ENCODE data around the gene ATP2B3. TPM values are rescaled to one million over a fixed set of nuclear protein-coding genes. Genes with fewer than 3 reads are reported as not detected.

ATP2B3 gene
- total and polyA plus RNA-seq, 2 of the 4 experiments (the other 2 are of a cell fraction): under 0.01 to 0.03 TPM

DNA sequence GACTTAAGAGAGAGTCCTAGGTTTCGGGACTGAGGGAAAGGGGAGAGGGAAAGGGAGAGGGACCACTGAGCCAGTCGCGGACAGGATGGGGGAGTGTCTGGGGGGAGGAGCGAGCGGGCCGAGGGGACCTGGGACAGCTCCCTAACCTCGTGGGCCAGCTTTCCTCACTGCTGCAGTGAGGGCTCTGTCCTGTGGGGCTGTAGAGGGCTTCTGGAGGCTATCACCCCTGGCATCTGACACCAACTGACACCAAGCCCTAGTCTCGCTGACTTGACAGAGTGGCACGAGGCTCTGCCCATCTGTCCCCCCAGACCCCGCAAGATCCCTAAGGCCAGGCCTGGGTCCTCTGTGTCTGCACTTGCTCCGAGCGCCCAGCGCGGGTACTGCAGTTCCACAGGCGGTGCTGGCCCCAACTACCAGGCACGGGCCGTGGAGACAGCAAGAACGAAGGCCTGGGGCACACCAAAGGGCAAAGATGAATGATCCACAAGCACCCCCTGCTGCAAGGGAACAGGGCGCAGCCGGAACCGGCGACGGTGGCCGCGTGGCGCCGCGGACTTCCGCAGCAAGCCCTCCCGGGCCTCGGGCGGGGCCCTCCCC is 47.5 kb upstream of the ATP2B3 start:
- peak overlapping the region; percentile 40; the same call in 1 of the 2 replicates for H3K4ac ChIP-seq (ENCODE audit: low read depth, low read length)
- BruUV-seq (replicated peaks): no TSS peak
- peak overlapping the region; percentile 29; the same call in 1 of the 2 replicates for H3K27ac ChIP-seq (ENCODE audit: insufficient read depth, low read length)
- intact Hi-C loops (cut with micrococcal nuclease): no loop called here
- peak overlapping the region; percentile 75 for H3K4me3 ChIP-seq (ENCODE audit: insufficient read depth, low read depth, low read length)
- in situ Hi-C loops (cut with MboI; ENCODE audit: low sequenced_read_pairs): loop anchor here (25.0 kb wide), 1 partner anchor 433 kb away; no protein-coding TSS in a partner anchor
- no peaks in the 10 kb centered on the region for H3K36me3 ChIP-seq (ENCODE audit: control insufficient read depth, insufficient read depth, low read length)
- no peaks in the 10 kb centered on the region for H3K27me3 ChIP-seq (ENCODE audit: control insufficient read depth, insufficient read depth, low read length)
- 0 out of 2 replicates have a peak, but pooled peaks cover 6% of the 10 kb centered on the region for H3K9me1 ChIP-seq (ENCODE audit: insufficient read depth, low read length)
- WGBS, 2 experiments (ENCODE audit: extremely low coverage in 2 of 2, insufficient read length in 1 of 2): 19% methylated on average over 12 of the region's 32 CpGs; no CpG with 5 or more reads in 1 of the 2 experiments
- CTCF ChIA-PET: interaction anchor here (0.6 to 2.3 kb wide), 4 partner anchors 19 to 37 kb away, joined by 3 to 10 read pairs (median 6); partner anchors contain the start of gene BGN
- H2AK5ac ChIP-seq (ENCODE audit: low read depth, low read length): no peak overlapping the region
- H2BK5ac ChIP-seq (ENCODE audit: low read depth, low read length, poor library complexity, severe bottlenecking): no peak overlapping the region
- dilution Hi-C loops (cut with HindIII; ENCODE audit: low sequenced_read_pairs, unreplicated experiment): no loop called here
- H2BK20ac ChIP-seq (ENCODE audit: low read depth, low read length): no peak overlapping the region
- H4K20me1 ChIP-seq (ENCODE audit: insufficient read depth, low read length): no peaks in the 10 kb centered on the region
- H2AK9ac ChIP-seq (replicated peaks; ENCODE audit: low read depth, low read length, poor library complexity): peak overlapping the region; percentile 92
- H3K79me1 ChIP-seq (ENCODE audit: low read depth in 1 of 2, low read length in 2 of 2): peaks cover 0 to 11% of the 10 kb centered on the region in 2 experiments; a peak in 2 of 4 replicates
- POLR2A ChIA-PET (ENCODE audit: unreplicated experiment): interaction anchor here (0.6 kb wide), 1 partner anchor 25 kb away, joined by 3 read pairs; the partner anchor contains the start of gene BGN
- H3K9me3 ChIP-seq (ENCODE audit: control insufficient read depth, insufficient read depth, low read length): no peaks in the 10 kb centered on the region
- H2BK15ac ChIP-seq (ENCODE audit: low read depth, low read length): no peak overlapping the region
- H4K5ac ChIP-seq (ENCODE audit: low read depth, low read length): no peak overlapping the region
- peak; percentile 28 for ATAC-seq (ENCODE audit: low read depth)
- H3K14ac ChIP-seq (replicated peaks; ENCODE audit: low read depth, low read length): no peak overlapping the region
- H3K23ac ChIP-seq (ENCODE audit: low read depth, low read length): no peak overlapping the region
- no peak overlapping the region; a peak in 1 of 4 replicates for H4K8ac ChIP-seq (ENCODE audit: low read depth in 2 of 2, low read length in 2 of 2)
- no peak overlapping the region for H2BK120ac ChIP-seq (ENCODE audit: low read depth, low read length)
- TF ChIP-seq MXI1 (IDR thresholded peaks at IDR 0.05; ENCODE audit: borderline replicate concordance, low read depth, low read length): peak; percentile 97
- TF ChIP-seq, protein P1, sequence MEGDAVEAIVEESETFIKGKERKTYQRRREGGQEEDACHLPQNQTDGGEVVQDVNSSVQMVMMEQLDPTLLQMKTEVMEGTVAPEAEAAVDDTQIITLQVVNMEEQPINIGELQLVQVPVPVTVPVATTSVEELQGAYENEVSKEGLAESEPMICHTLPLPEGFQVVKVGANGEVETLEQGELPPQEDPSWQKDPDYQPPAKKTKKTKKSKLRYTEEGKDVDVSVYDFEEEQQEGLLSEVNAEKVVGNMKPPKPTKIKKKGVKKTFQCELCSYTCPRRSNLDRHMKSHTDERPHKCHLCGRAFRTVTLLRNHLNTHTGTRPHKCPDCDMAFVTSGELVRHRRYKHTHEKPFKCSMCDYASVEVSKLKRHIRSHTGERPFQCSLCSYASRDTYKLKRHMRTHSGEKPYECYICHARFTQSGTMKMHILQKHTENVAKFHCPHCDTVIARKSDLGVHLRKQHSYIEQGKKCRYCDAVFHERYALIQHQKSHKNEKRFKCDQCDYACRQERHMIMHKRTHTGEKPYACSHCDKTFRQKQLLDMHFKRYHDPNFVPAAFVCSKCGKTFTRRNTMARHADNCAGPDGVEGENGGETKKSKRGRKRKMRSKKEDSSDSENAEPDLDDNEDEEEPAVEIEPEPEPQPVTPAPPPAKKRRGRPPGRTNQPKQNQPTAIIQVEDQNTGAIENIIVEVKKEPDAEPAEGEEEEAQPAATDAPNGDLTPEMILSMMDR (conservative IDR thresholded peaks at IDR 0.05; ENCODE audit: low read depth, low read length): 0 out of 2 replicates have a peak, but pooled peaks have one; percentile 1
- TF ChIP-seq RFX5 (IDR thresholded peaks at IDR 0.05; ENCODE audit: low read depth, low read length): no peak
- no peak for TF ChIP-seq RCOR1 (IDR thresholded peaks at IDR 0.05; ENCODE audit: insufficient replicate concordance, low read length)
- TF ChIP-seq FOS (IDR thresholded peaks at IDR 0.05; ENCODE audit: low read depth, low read length): no peak
- no peak for TF ChIP-seq SMC3 (IDR thresholded peaks at IDR 0.05; ENCODE audit: low read depth, low read length)
- TF ChIP-seq, protein P2, sequence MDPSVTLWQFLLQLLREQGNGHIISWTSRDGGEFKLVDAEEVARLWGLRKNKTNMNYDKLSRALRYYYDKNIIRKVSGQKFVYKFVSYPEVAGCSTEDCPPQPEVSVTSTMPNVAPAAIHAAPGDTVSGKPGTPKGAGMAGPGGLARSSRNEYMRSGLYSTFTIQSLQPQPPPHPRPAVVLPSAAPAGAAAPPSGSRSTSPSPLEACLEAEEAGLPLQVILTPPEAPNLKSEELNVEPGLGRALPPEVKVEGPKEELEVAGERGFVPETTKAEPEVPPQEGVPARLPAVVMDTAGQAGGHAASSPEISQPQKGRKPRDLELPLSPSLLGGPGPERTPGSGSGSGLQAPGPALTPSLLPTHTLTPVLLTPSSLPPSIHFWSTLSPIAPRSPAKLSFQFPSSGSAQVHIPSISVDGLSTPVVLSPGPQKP (IDR thresholded peaks at IDR 0.05; ENCODE audit: borderline replicate concordance, low read depth, low read length): no peak
- no peak for TF ChIP-seq BHLHE40 (IDR thresholded peaks at IDR 0.05; ENCODE audit: low read depth, low read length)
- TF ChIP-seq, protein P3, sequence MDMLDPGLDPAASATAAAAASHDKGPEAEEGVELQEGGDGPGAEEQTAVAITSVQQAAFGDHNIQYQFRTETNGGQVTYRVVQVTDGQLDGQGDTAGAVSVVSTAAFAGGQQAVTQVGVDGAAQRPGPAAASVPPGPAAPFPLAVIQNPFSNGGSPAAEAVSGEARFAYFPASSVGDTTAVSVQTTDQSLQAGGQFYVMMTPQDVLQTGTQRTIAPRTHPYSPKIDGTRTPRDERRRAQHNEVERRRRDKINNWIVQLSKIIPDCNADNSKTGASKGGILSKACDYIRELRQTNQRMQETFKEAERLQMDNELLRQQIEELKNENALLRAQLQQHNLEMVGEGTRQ (IDR thresholded peaks at IDR 0.05; ENCODE audit: low read depth, low read length): no peak
- H3K18ac ChIP-seq (ENCODE audit: low read depth, low read length): no peak overlapping the region
- H4K91ac ChIP-seq (ENCODE audit: insufficient read depth, low read depth, low read length): no peak overlapping the region
- peak overlapping the region; percentile 96 for H3K4me2 ChIP-seq (ENCODE audit: low read depth, low read length)
- H3K9ac ChIP-seq (ENCODE audit: low read depth, low read length): peak overlapping the region; percentile 44; the same call in 1 of the 2 replicates
- peak; percentile 8 for DNase-seq
- no peak overlapping the region; the same call in 1 of the 2 replicates for H3K56ac ChIP-seq (ENCODE audit: extremely low read depth, insufficient read depth, low read length)
- H3K4me1 ChIP-seq (ENCODE audit: control insufficient read depth, insufficient read depth, low read length): peaks cover 14% of the 10 kb centered on the region
- H2AFZ ChIP-seq (replicated peaks; ENCODE audit: low read length, poor library complexity): peak overlapping the region; percentile 90
